B cell (primary cell): ENCODE measurements around the gene MGMT. TPM values are rescaled to one million over a fixed set of nuclear protein-coding genes. Genes with fewer than 3 reads are reported as not detected.

ENCODE experiments used
- ATAC-seq: fragments of 200-7000 bp; cut with Tn5 transposase; one replicate; pipeline ENCODE4 v1.10.0; 2021; ENCODE audit warnings: low read depth, mild to moderate bottlenecking, moderate number of reproducible peaks, moderate library complexity
- CTCF ChIA-PET: fragments of 350-600 bp; sonication (Branson Sonifier 250); formaldehyde crosslinking; loops from one replicate; lab custom pipeline; 2021; ENCODE audit warnings: antibody characterized with exemption, inconsistent platforms; lab: Charles Lee
- POLR2A ChIA-PET: fragments of 350-600 bp; sonication (Branson Sonifier 250); formaldehyde crosslinking; loops from one replicate; lab custom pipeline; 2021; ENCODE audit warnings: antibody characterized with exemption; lab: Charles Lee
- DNase-seq: peaks from one replicate; pipeline ENCODE4 v3.0.0; 2013
- H2AFZ ChIP-seq: 2 replicates; pipeline ENCODE4 v1.6.1; 2012; ENCODE audit warnings: mild to moderate bottlenecking, low read depth, low read length; ENCODE audit not compliant: insufficient read depth, poor library complexity, severe bottlenecking
- H3K27ac ChIP-seq, 2 donors: 1 replicate in 1 of 2; 2 replicates in 1 of 2; pipeline ENCODE4 v1.5.1; 2012 to 2013; ENCODE audit warnings: low read length in 2 of 2, mild to moderate bottlenecking in 2 of 2, moderate library complexity in 1 of 2
- H3K27me3 ChIP-seq, 4 experiments: fragments of 200-600 bp in 1 of 4; sonication (generic) in 1 of 4; replicated peaks in 1 of 4; 1 replicate in 2 of 4; 2 replicates in 2 of 4; pipeline versions ENCODE4 v1.6.1 to v1.7.0; 2013 to 2016; ENCODE audit warnings: low read length in 3 of 4, mild to moderate bottlenecking in 2 of 4, mixed read lengths in 1 of 4, moderate library complexity in 1 of 4; ENCODE audit not compliant: insufficient read depth in 4 of 4, control insufficient read depth in 3 of 4; ENCODE audit errors: control extremely low read depth in 1 of 4
- H3K36me3 ChIP-seq, 2 experiments: replicated peaks in 1 of 2; 1 replicate in 1 of 2; 2 replicates in 1 of 2; pipeline versions ENCODE4 v1.6.1 to v1.7.1; 2013; ENCODE audit warnings: low read length in 1 of 2; ENCODE audit not compliant: insufficient read depth in 2 of 2, control insufficient read depth in 1 of 2; ENCODE audit errors: control extremely low read depth in 1 of 2, extremely low read depth in 1 of 2
- H3K4me1 ChIP-seq, 2 donors: fragments of 200-600 bp in 1 of 2; sonication (generic) in 1 of 2; 1 replicate in 1 of 2; 2 replicates in 1 of 2; pipeline versions ENCODE4 v1.5.1 to v1.6.1; 2013 to 2017; ENCODE audit warnings: low read length in 2 of 2; ENCODE audit not compliant: control insufficient read depth in 2 of 2, insufficient read depth in 2 of 2
- H3K4me2 ChIP-seq: replicated peaks from 2 replicates; pipeline ENCODE3; 2012; ENCODE audit warnings: mild to moderate bottlenecking, low read depth, low read length; ENCODE audit not compliant: poor library complexity, severe bottlenecking
- H3K4me3 ChIP-seq, 5 experiments: fragments of 200-600 bp in 1 of 5; sonication (generic) in 1 of 5; 1 replicate in 3 of 5; 2 replicates in 2 of 5; pipeline versions ENCODE4 v1.5.1 to v1.7.0; 2011 to 2016; ENCODE audit warnings: low read length in 4 of 5, mild to moderate bottlenecking in 4 of 5, low read depth in 2 of 5, control low read depth in 1 of 5, moderate library complexity in 1 of 5; ENCODE audit not compliant: insufficient read depth in 1 of 5; ENCODE audit errors: control extremely low read depth in 1 of 5, extremely low read depth in 1 of 5
- H3K79me2 ChIP-seq: fragments of 200-600 bp; sonication (generic); one replicate; pipeline ENCODE4 v1.6.0; 2016; ENCODE audit warnings: low read length; ENCODE audit not compliant: control insufficient read depth, insufficient read depth
- H3K9ac ChIP-seq: fragments of 200-600 bp; sonication (generic); 2 replicates; pipeline ENCODE4 v1.6.1; 2017; ENCODE audit warnings: mild to moderate bottlenecking, low read length, moderate library complexity
- H3K9me3 ChIP-seq, 3 donors: one replicate each; pipeline versions ENCODE4 v1.6.1 to v1.7.1; 2013; ENCODE audit warnings: low read length in 2 of 3; ENCODE audit not compliant: control insufficient read depth in 2 of 3, insufficient read depth in 1 of 3; ENCODE audit errors: control extremely low read depth in 1 of 3
- H4K20me1 ChIP-seq: 2 replicates; pipeline ENCODE4 v1.6.0; 2012; ENCODE audit warnings: mild to moderate bottlenecking, low read length; ENCODE audit not compliant: insufficient read depth, control insufficient read depth, poor library complexity, severe bottlenecking
- H3K27ac Mint-ChIP-seq: one replicate; pipeline ENCODE4 v1.8.0; 2021; ENCODE audit warnings: mixed read lengths
- H3K27me3 Mint-ChIP-seq: one replicate; pipeline ENCODE4 v1.8.0; 2021; ENCODE audit warnings: mixed read lengths
- H3K4me1 Mint-ChIP-seq: one replicate; pipeline ENCODE4 v1.8.0; 2021; ENCODE audit warnings: mixed read lengths
- H3K4me3 Mint-ChIP-seq: one replicate; pipeline ENCODE4 v1.8.0; 2021; ENCODE audit warnings: mixed read lengths
- H3K9me3 Mint-ChIP-seq: one replicate; pipeline ENCODE4 v1.8.0; 2022; ENCODE audit warnings: mixed read lengths; ENCODE audit not compliant: insufficient read depth
- EZH2 ChIP-seq: IDR thresholded peaks from 2 replicates; pipeline ENCODE4 v1.6.1; 2012; ENCODE audit warnings: borderline replicate concordance, low read depth, mild to moderate bottlenecking, moderate library complexity, low read length; ENCODE audit not compliant: insufficient read depth, poor library complexity, severe bottlenecking
- WGBS: methylation state at CpG from one replicate; pipeline ENCODE4 v1.1.5; 2013; ENCODE audit warnings: missing lambda C conversion rate; ENCODE audit not compliant: insufficient coverage; 5-methylcytosine and 5-hydroxymethylcytosine counted together
- intact Hi-C: fragments of 100-400 bp; cut with micrococcal nuclease; formaldehyde crosslinking; loops from one replicate; pipeline ENCODE4 v1.10.0; 2022
- polyA plus RNA-seq: library from polyadenylated mRNA; depleted of rRNA; stranded (reverse); fragments of >200 nt; gene quantifications from 2 replicates; pipeline ENCODE4 v1.2.3, GENCODE V29; 2012
- total RNA-seq, 2 donors: library from RNA; stranded (reverse); fragments of 120-200 nt in 1 of 2; gene quantifications; 1 replicate in 1 of 2; 2 replicates in 1 of 2; pipeline versions ENCODE4 v1.2.3 to v1.2.4, GENCODE V29; 2013 to 2022
- TF ChIP-seq, protein P1 (sequence below): fragments of 200-600 bp; IDR thresholded peaks from one replicate; pipeline ENCODE4 v1.8.0; 2022; ENCODE audit warnings: antibody characterized with exemption, mild to moderate bottlenecking

Gene MGMT
- total and polyA plus RNA-seq, 2 donors (not counting 1 experiment from before 2014, with no cell fraction given) = 16.6 to 87.7 TPM

DNA sequence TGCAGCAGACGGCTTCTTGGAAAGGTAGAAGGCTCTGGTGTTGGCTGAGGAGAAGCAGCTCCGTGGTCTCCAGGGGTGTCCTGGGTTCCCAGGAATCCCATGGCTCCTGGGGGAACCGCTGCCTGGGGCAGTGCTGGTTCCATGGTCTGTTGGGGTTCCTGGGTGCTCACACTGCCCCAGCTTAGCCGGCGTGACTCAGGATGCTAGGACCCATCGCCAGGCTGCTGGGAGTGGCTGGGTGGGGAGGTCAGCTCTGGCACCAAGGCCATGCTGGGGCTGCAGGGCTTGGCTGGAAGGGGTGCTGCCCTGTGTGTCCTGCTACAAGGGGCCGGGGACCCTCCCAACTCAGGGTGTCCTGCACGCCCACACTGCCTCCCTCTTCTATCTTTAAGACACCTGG is 9.4 kb downstream of the MGMT start:
- peaks cover 49% of the 10 kb centered on the region for H3K4me1 Mint-ChIP-seq
- CTCF ChIA-PET = no interaction called here
- no peak for DNase-seq
- no peak for ATAC-seq
- no peaks in the 10 kb centered on the region for H3K9me3 Mint-ChIP-seq
- POLR2A ChIA-PET = no interaction called here
- no peak overlapping the region for H3K9ac ChIP-seq
- no peaks in the 10 kb centered on the region for H3K27me3 ChIP-seq
- H3K4me3 ChIP-seq = no peak overlapping the region
- H3K4me1 ChIP-seq = peaks cover 26 to 30% of the 10 kb centered on the region in 2 donors
- H3K27ac Mint-ChIP-seq = no peak overlapping the region
- H3K4me2 ChIP-seq = no peak overlapping the region
- WGBS = 99% methylated on average over 7 of the region's 8 CpGs
- H3K9me3 ChIP-seq = peaks cover 0 to 10% (median 7%) of the 10 kb centered on the region in 3 donors
- peaks cover 80% of the 10 kb centered on the region for H3K79me2 ChIP-seq
- no peaks in the 10 kb centered on the region for H3K36me3 ChIP-seq
- no peak for TF ChIP-seq EZH2
- TF ChIP-seq, protein P1, sequence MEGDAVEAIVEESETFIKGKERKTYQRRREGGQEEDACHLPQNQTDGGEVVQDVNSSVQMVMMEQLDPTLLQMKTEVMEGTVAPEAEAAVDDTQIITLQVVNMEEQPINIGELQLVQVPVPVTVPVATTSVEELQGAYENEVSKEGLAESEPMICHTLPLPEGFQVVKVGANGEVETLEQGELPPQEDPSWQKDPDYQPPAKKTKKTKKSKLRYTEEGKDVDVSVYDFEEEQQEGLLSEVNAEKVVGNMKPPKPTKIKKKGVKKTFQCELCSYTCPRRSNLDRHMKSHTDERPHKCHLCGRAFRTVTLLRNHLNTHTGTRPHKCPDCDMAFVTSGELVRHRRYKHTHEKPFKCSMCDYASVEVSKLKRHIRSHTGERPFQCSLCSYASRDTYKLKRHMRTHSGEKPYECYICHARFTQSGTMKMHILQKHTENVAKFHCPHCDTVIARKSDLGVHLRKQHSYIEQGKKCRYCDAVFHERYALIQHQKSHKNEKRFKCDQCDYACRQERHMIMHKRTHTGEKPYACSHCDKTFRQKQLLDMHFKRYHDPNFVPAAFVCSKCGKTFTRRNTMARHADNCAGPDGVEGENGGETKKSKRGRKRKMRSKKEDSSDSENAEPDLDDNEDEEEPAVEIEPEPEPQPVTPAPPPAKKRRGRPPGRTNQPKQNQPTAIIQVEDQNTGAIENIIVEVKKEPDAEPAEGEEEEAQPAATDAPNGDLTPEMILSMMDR = no peak
- H3K4me3 Mint-ChIP-seq = no peak overlapping the region
- H2AFZ ChIP-seq = no peak overlapping the region
- H3K27me3 Mint-ChIP-seq = no peaks in the 10 kb centered on the region
- intact Hi-C loops = no loop called here
- H3K27ac ChIP-seq = no peak overlapping the region
- peaks cover 38% of the 10 kb centered on the region for H4K20me1 ChIP-seq

DNA sequence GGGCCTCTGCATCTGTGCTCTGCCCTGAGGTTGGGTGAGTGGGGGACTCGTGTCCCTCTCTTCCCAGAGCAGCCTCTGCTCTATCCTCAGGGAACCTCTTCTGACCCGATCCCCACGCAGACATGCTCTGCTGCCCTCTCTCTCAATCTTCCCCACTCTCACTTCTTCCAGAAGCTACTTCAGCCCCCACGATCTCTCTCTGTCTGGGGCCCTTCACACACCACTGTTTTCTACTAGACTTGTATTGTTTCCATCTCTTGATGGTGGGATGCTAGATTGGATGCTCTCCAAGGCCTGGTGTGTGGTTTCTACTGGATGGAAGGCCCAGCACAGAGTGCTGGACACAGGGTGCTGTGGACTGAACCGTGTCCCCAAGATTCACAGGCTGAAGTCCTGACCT is 10.0 kb downstream of the MGMT start:
- H3K27me3 ChIP-seq = no peaks in the 10 kb centered on the region
- WGBS = 92% methylated on average over 4 of the region's 5 CpGs
- peaks cover 26 to 30% of the 10 kb centered on the region in 2 donors for H3K4me1 ChIP-seq
- Mint-ChIP-seq H3K4me3 (peak overlapping the region; percentile 15), H3K4me1 (peaks cover 43% of the 10 kb centered on the region), H3K9me3 (peaks cover 4% of the 10 kb centered on the region), H3K27me3 (no peaks in the 10 kb centered on the region), H3K27ac (peak overlapping the region; percentile 46)
- no peak overlapping the region for H3K4me3 ChIP-seq
- no peak overlapping the region for H2AFZ ChIP-seq
- no peak overlapping the region for H3K4me2 ChIP-seq
- no peak overlapping the region for H3K27ac ChIP-seq
- intact Hi-C loops = no loop called here
- CTCF ChIA-PET = no interaction called here
- DNase-seq = no peak
- peaks cover 38% of the 10 kb centered on the region for H4K20me1 ChIP-seq
- no peak for ATAC-seq
- H3K79me2 ChIP-seq = peaks cover 80% of the 10 kb centered on the region
- H3K9me3 ChIP-seq = peaks cover 0 to 12% (median 10%) of the 10 kb centered on the region in 3 donors
- H3K9ac ChIP-seq = no peak overlapping the region
- TF ChIP-seq, protein P1 = no peak
- no peak for TF ChIP-seq EZH2
- POLR2A ChIA-PET = interaction anchor here (1.1 kb wide), 1 partner anchor 10 kb away, joined by 3 read pairs; the partner anchor contains the start of gene MGMT
- H3K36me3 ChIP-seq = no peaks in the 10 kb centered on the region
